Upper lobe of left lung (tissue), 6 donors: Measurements from ENCODE around the gene MAP2K6. TPM values are rescaled to one million over a fixed set of nuclear protein-coding genes. Genes with fewer than 3 reads are reported as not detected.

Experiments used
- ATAC-seq, 2 donors: fragments of 200-7000 bp; cut with Tn5 transposase; one replicate each; pipeline ENCODE4 v1.9.1; 2022; ENCODE audit warnings: mild to moderate bottlenecking in 2 of 2, moderate library complexity in 2 of 2; ENCODE audit not compliant: low FRiP score in 2 of 2
- DNase-seq, 2 donors: peaks; one replicate each; pipeline ENCODE4 v3.0.0-alpha.2; 2019 to 2020
- H3K27ac ChIP-seq, 4 donors: fragments of 200-600 bp; sonication (generic); one replicate each; pipeline ENCODE4 v1.5.1; 2016 to 2019
- H3K27me3 ChIP-seq, 4 donors: fragments of 200-600 bp; sonication (generic); one replicate each; pipeline ENCODE4 v1.5.1; 2017 to 2019
- H3K36me3 ChIP-seq, 4 donors: fragments of 200-600 bp; sonication (generic); one replicate each; pipeline ENCODE4 v1.5.1; 2016 to 2019
- H3K4me1 ChIP-seq, 4 donors: fragments of 200-600 bp; sonication (generic); one replicate each; pipeline ENCODE4 v1.5.1; 2018 to 2019
- H3K4me3 ChIP-seq, 4 donors: fragments of 200-600 bp; sonication (generic); one replicate each; pipeline ENCODE4 v1.5.1; 2017 to 2019; ENCODE audit warnings: mild to moderate bottlenecking in 2 of 4, moderate library complexity in 1 of 4
- H3K9me3 ChIP-seq, 4 donors: fragments of 200-600 bp; sonication (generic); one replicate each; pipeline ENCODE4 v1.5.1; 2018 to 2019
- EP300 ChIP-seq, 4 donors: sonication (generic); formaldehyde crosslinking; IDR thresholded peaks; one replicate each; pipeline ENCODE4 v1.5.1; 2017; ENCODE audit warnings: antibody characterized with exemption in 4 of 4, control low read depth in 2 of 4
- POLR2A ChIP-seq, 4 donors: fragments of 450-650 bp; IDR thresholded peaks; one replicate each; pipeline ENCODE4 v1.5.1; 2016 to 2017; ENCODE audit warnings: antibody characterized with exemption in 4 of 4, mild to moderate bottlenecking in 2 of 4
- POLR2AphosphoS5 ChIP-seq, 2 donors: sonication (generic); formaldehyde crosslinking; IDR thresholded peaks; one replicate each; pipeline ENCODE4 v1.5.1; 2017; ENCODE audit warnings: antibody characterized with exemption in 2 of 2
- WGBS, 2 donors: methylation state at CpG; one replicate each; pipeline ENCODE4 v1.1.5; 2017 to 2018; 5-methylcytosine and 5-hydroxymethylcytosine counted together
- total RNA-seq, 6 donors: library from RNA; depleted of rRNA in 4 of 6; stranded (reverse); fragments of >200 nt in 4 of 6; gene quantifications; one replicate each; pipeline versions ENCODE4 v1.1.0 to v1.2.1, GENCODE V29; 2016 to 2021
- TF ChIP-seq, protein P1 (sequence below), 6 experiments: fragments of 450-650 bp in 4 of 6; fragments of 200-600 bp in 2 of 6; sonication (generic) in 2 of 6; IDR thresholded peaks; one replicate each; pipeline ENCODE4 v1.5.1; 2016 to 2019; ENCODE audit warnings: antibody characterized with exemption in 6 of 6
- donor health status: DM: no; HTN: no; CAD: no; lungs with moderate emphysema.
- donor health status: DM: no; HTN: yes; CAD: no; lungs with severe emphysema.

Gene MAP2K6
- total RNA-seq, 6 donors from 2014 or later, result 0.33 to 16.8 (median 5.9) TPM

DNA sequence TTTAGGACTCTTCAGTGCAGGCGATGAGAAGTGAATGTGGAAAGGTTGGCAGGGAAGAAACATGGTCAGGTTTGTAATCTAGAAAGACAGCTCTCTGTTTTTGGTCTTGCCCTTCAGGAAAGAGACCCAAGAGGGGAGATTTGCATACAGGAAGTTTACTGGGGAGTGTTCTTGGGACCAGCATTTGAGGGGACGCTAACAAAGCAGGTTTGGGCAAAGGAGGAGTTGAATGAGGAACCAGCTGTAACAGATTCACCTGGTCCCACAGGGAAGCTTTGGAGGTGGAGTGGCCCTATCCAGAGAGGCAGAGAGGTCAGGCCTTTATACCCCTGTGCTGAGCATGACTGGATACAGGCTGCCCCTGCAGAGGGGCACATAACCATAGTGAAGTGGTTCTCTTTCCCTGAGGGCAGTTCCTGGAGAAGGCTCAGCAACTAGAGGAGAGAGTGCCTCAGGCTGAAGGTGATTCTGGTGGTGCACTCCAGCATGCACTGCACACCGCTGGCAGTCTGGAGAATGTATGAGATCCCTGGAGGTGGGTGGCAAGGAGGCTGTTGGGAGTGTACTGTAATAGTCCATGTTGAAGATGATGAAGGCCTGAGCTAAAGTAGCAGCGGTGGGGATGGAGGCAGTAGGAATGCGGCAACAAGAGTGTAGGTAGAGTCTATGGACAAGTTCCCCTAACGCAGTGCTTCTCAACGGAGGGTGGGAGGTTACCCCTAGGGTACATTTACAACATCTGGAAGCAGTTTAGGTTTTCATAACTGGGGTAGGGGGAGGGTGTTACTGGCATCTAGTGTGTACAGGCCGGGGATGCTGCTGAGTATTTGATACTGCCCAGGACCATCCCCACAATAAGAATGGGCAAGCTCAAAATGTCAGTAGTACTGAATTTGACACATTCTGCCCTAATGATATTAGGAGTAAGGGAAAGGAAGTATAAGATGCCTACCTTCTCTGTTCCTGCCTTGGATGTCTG, 37.2 kb downstream of the MAP2K6 start:
- no peak overlapping the region for H3K27ac ChIP-seq
- H3K27me3 ChIP-seq, result no peaks in the 10 kb centered on the region
- H3K36me3 ChIP-seq, result no peaks in the 10 kb centered on the region
- 95 to 96% methylated on average over 8 of the region's 8 CpGs for WGBS, 2 donors
- no peak for DNase-seq
- no peak overlapping the region for H3K4me3 ChIP-seq
- no peaks in the 10 kb centered on the region for H3K4me1 ChIP-seq
- H3K9me3 ChIP-seq, result no peaks in the 10 kb centered on the region
- peak in 1 of 2 donors; percentile 11 for ATAC-seq
- TF ChIP-seq, protein P1, sequence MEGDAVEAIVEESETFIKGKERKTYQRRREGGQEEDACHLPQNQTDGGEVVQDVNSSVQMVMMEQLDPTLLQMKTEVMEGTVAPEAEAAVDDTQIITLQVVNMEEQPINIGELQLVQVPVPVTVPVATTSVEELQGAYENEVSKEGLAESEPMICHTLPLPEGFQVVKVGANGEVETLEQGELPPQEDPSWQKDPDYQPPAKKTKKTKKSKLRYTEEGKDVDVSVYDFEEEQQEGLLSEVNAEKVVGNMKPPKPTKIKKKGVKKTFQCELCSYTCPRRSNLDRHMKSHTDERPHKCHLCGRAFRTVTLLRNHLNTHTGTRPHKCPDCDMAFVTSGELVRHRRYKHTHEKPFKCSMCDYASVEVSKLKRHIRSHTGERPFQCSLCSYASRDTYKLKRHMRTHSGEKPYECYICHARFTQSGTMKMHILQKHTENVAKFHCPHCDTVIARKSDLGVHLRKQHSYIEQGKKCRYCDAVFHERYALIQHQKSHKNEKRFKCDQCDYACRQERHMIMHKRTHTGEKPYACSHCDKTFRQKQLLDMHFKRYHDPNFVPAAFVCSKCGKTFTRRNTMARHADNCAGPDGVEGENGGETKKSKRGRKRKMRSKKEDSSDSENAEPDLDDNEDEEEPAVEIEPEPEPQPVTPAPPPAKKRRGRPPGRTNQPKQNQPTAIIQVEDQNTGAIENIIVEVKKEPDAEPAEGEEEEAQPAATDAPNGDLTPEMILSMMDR (IDR thresholded peaks at IDR 0.05), result no peak
- TF ChIP-seq EP300 (IDR thresholded peaks at IDR 0.05) (no peak), POLR2AphosphoS5 (IDR thresholded peaks at IDR 0.05) (no peak), POLR2A (IDR thresholded peaks at IDR 0.05) (no peak)

DNA sequence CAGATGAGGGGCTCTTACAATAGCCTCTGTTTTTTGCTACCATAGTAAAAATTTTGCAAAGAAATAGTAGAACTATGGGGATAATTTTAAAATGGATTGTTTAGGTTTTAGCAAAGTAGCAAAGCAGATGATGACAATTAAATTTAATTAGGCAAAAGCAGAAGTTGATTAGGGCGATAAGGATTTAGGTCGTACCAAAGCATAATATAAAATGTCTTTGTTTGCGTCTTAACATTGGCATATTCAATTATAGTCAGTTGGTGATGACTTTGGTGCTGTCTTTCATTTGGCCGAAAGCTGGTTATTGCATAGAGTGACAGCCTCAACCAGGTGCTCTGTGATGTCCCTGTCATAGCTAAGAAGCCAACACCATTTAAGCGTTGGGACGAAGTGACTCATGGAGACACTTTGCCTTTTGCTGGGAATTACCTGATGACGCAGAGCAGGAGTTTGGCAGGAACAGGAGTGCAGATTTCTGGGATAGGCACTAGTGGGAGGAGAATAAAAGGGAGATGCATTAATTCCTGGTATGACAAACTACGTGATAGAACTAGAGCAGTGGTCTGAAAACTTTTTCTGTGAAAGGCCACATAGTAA, 38.3 kb downstream of the MAP2K6 start:
- no peaks in the 10 kb centered on the region for H3K36me3 ChIP-seq
- DNase-seq (no peak), ATAC-seq (no peak)
- H3K4me1 ChIP-seq, result no peaks in the 10 kb centered on the region
- H3K9me3 ChIP-seq, result no peaks in the 10 kb centered on the region
- H3K27me3 ChIP-seq, result no peaks in the 10 kb centered on the region
- TF ChIP-seq EP300 (IDR thresholded peaks at IDR 0.05), result no peak
- no peak for TF ChIP-seq POLR2AphosphoS5 (IDR thresholded peaks at IDR 0.05)
- TF ChIP-seq POLR2A (IDR thresholded peaks at IDR 0.05), result no peak
- TF ChIP-seq, protein P1 (IDR thresholded peaks at IDR 0.05), result no peak
- no peak overlapping the region for H3K4me3 ChIP-seq
- H3K27ac ChIP-seq, result no peak overlapping the region
- WGBS, 2 donors, result 92 to 94% methylated on average over 8 of the region's 8 CpGs

DNA sequence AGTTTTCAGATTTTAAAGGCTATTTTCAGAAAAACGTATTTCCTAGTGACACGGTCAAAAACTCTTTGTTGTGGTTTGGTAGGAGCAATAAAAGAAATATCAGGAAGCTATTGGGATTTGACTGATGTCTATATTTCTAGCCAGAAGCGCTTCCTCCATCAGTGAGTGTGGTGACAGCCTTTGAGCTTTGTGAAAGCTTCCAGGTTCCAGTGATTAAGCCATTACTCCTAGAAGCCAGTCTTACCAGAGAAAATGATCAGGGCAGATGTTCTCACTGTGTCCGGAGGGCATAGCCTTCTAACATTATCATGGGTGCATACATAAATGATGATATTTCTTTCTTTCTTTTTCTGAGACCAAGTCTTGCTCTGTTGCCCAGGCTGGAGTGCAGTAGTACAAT, 39.6 kb downstream of the MAP2K6 start:
- no peaks in the 10 kb centered on the region for H3K4me1 ChIP-seq
- 81 to 88% methylated on average over 4 of the region's 4 CpGs for WGBS, 2 donors
- no peaks in the 10 kb centered on the region for H3K36me3 ChIP-seq
- no peaks in the 10 kb centered on the region for H3K9me3 ChIP-seq
- no peak overlapping the region for H3K27ac ChIP-seq
- DNase-seq (no peak), ATAC-seq (no peak)
- no peaks in the 10 kb centered on the region for H3K27me3 ChIP-seq
- H3K4me3 ChIP-seq, result no peak overlapping the region
- TF ChIP-seq POLR2A (IDR thresholded peaks at IDR 0.05) (no peak), EP300 (IDR thresholded peaks at IDR 0.05) (no peak), POLR2AphosphoS5 (IDR thresholded peaks at IDR 0.05) (no peak)
- TF ChIP-seq, protein P1 (IDR thresholded peaks at IDR 0.05), result no peak

DNA sequence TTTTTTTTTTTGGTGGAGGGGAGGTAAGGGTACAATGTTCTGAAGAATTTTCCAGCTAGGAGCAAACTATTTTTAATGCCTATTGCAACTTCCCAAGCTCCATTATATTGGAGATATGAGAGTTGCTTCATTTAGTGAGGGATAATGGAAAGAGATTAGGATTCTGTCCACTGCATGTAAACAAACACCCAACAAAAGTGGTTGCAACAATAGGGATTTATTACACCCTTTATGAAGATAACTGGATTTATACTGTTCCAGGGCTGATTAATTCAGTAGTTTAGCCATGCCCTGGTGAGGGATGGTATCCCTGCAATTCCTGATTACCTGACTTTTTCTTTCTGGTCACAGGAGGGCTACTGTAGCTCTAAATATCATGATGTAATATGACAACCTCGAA, 40.5 kb downstream of the MAP2K6 start:
- no peaks in the 10 kb centered on the region for H3K27me3 ChIP-seq
- no peak overlapping the region for H3K27ac ChIP-seq
- H3K36me3 ChIP-seq, result no peaks in the 10 kb centered on the region
- H3K4me3 ChIP-seq, result no peak overlapping the region
- WGBS, 2 donors, result 30 to 79% methylated on average over 1 of the region's 1 CpG
- DNase-seq, result no peak
- no peak for ATAC-seq
- TF ChIP-seq EP300 (IDR thresholded peaks at IDR 0.05), result no peak
- TF ChIP-seq POLR2A (IDR thresholded peaks at IDR 0.05), result no peak
- TF ChIP-seq, protein P1 (IDR thresholded peaks at IDR 0.05), result no peak
- no peak for TF ChIP-seq POLR2AphosphoS5 (IDR thresholded peaks at IDR 0.05)
- H3K9me3 ChIP-seq, result no peaks in the 10 kb centered on the region
- H3K4me1 ChIP-seq, result no peaks in the 10 kb centered on the region
